ENCODE data around the gene MOB3B.

The MOB3B gene

DNA sequence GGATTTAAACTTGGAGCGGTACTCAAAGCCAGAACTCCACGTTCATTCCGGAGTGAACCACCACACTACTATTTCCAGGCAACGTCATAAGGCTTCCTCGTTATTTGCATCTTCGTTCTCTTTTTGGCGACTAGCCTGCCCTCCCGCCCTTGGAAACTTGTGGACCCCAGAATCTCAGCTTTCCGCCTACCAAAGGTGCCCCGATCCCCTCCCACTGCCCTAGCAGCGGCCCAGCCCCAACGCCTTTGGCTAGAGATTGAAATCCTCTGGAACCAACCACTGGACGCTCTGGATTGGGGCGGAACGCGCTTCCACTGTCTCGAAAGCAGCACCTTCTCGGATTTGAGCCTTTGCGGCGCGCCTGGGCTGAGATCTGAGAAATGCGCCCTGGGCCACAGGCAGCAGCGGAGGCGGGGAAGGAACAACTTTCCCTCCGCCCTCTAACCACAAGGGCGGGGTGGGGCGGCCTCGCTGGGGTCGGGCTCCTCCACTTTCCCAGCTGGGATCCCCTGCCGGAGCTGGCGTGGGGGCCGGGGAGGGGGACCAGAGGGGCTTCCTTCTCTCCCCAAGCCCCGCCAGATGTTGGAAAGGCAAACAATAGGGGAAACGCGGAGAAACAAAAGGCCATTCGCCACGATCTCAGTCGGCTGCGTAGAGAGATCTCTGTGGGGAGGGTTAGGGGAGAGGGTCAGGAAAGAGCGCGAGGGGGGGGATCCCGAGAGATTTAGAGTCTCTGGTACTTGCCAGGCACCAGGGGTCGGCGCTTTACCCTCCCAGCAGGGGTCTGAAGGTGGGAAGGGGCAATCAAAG lies 1.3 kb downstream of the MOB3B start:
- TF ChIP-seq, protein P1, sequence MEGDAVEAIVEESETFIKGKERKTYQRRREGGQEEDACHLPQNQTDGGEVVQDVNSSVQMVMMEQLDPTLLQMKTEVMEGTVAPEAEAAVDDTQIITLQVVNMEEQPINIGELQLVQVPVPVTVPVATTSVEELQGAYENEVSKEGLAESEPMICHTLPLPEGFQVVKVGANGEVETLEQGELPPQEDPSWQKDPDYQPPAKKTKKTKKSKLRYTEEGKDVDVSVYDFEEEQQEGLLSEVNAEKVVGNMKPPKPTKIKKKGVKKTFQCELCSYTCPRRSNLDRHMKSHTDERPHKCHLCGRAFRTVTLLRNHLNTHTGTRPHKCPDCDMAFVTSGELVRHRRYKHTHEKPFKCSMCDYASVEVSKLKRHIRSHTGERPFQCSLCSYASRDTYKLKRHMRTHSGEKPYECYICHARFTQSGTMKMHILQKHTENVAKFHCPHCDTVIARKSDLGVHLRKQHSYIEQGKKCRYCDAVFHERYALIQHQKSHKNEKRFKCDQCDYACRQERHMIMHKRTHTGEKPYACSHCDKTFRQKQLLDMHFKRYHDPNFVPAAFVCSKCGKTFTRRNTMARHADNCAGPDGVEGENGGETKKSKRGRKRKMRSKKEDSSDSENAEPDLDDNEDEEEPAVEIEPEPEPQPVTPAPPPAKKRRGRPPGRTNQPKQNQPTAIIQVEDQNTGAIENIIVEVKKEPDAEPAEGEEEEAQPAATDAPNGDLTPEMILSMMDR (conservative IDR thresholded peaks at IDR 0.05; ENCODE audit: low read depth, low read length): no peak
- no peak for DNase-seq (ENCODE audit: low read depth)
- peak overlapping the region; percentile 64 for H3K4me3 ChIP-seq (ENCODE audit: low read length)

DNA sequence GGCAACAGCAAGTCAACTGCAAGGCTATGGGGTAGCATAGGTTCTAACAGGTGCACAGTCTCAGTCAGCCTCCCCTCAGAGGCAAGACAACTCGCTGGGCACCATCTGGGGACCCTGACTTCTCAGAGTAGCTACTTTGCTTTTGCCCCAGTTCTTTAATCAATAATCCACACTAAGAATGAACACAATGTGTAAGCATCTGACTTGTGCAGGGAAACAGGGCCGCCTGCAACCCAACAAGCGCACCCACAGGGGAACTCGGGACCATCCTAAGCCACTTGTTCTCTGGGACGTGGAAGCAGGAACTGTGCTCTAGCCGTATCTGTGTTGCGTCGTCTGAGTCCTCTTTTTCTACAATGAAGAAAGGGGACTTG lies 1.9 kb downstream of the MOB3B start:
- H3K4me3 ChIP-seq (ENCODE audit: low read length): peak overlapping the region; percentile 64
- TF ChIP-seq, protein P1 (conservative IDR thresholded peaks at IDR 0.05; ENCODE audit: low read depth, low read length): no peak
- DNase-seq (ENCODE audit: low read depth): no peak

DNA sequence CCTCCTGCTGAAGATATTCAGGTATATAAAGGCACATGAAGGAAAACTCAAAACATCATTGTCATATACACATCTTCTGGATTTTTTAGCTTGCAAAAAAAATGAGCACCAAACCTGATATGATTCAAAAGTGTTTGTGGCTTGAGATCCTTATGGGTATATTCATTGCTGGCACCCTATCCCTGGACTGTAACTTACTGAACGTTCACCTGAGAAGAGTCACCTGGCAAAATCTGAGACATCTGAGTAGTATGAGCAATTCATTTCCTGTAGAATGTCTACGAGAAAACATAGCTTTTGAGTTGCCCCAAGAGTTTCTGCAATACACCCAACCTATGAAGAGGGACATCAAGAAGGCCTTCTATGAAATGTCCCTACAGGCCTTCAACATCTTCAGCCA lies 5.4 kb downstream of the MOB3B start, which contains the start of gene IFNK:
Gene IFNK (plus strand): TSS at position 55 of the 400 bp plus-strand sequence. CDS start 47 bp downstream, at position 102.
- no peak for DNase-seq (ENCODE audit: low read depth)
- no peak within 1 kb of the TSS for H3K4me3 ChIP-seq (ENCODE audit: low read length)
- TF ChIP-seq, protein P1 (conservative IDR thresholded peaks at IDR 0.05; ENCODE audit: low read depth, low read length): no peak

DNA sequence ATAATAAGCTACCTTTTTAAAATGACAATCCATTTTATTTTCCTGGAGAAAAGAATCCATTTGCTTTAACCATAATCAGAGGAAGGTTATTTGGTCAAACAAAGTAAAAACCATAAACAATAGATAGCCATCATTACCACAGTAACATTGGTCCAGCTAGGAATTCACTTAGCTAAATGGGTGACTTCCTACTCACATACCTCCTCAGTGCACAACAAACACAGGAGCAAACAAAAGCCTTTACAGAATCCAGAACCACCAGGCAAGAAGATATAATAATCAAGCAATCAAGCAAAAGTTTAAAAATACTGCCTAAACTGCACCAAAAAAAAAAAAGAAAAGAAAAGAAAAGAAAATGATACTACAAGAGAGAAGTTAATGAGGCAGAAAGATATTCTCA lies 6.5 kb downstream of the MOB3B start:
- TF ChIP-seq, protein P1 (conservative IDR thresholded peaks at IDR 0.05; ENCODE audit: low read depth, low read length): no peak
- DNase-seq (ENCODE audit: low read depth): no peak
- H3K4me3 ChIP-seq (ENCODE audit: low read length): no peak overlapping the region

DNA sequence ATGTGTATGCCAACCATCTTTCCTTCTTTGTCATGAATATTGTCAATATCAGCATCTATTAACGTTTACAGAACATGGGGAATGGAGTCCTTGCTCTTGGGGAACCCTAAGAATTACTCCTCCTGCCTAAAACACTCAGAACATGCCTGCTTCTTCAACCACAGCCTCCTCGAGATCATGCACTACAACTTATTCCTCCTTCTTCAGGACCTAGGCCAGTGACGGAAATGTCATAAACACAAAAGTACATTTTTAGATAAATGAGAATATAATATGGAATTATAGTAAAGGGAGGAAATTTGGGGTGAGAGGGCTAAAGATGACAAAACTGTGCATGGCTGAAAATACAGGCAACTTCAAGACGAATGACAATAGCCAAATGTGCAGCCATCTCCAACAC lies 8.6 kb downstream of the MOB3B start:
- no peak overlapping the region for H3K4me3 ChIP-seq (ENCODE audit: low read length)
- DNase-seq (ENCODE audit: low read depth): no peak

DNA sequence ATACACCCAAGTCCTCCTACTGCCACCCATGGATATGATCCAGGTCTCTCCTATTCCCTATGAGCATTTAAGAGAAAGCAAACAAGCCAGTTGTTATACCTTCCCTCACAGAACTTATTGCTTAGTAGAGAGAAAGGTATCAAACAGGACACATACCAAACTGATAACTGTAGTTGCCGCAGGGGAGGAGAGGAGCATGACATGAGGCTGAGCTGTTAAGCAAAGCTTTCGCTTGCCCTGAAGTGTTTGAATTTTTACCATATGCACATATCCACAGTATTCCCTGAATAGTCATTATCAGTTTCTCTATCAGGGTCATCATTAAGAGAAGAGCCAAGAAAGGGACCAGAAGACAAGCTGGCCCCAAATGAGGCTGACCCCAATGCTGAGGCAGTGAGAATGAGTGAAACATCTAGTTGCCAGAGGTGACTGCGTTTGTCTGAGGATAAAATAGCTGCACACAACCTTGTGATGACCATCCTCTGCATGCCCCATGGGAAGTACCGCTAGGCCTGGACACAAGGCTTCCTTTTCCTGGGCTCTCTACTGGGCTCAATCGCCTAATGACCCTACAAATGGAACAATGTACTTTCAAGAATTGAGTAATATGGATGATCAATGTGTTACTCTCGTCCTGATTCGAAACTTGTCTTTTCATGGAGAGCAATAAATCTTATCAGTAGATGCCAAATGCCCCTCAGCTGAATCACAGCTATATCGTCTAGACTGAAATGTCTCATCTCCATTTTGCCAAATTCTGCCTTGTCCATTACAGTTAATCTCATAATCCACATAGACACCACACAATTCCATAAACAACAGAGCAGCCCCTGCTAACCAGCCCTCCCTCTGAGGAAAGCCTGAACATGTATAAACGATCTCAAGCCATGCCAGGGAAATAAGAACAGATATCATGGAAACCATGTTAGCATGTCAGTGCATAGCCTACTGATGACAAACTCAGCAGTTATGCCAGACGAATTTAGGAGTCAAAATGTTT lies 9.8 kb downstream of the MOB3B start:
- TF ChIP-seq, protein P1 (conservative IDR thresholded peaks at IDR 0.05; ENCODE audit: low read depth, low read length): no peak
- no peak overlapping the region for H3K4me3 ChIP-seq (ENCODE audit: low read length)
- no peak for DNase-seq (ENCODE audit: low read depth)

More for the DNA sequence above, 8.6 kb downstream of the MOB3B start:
- TF ChIP-seq, protein P1 (conservative IDR thresholded peaks at IDR 0.05; ENCODE audit: low read depth, low read length): no peak

Measured in retinal pigment epithelial cell (primary cell).